ENCODE data around the gene ERF.
"Not testable (repeated sequence)": the region's sequence is repeated elsewhere in the genome, so short reads cannot be mapped to it uniquely, and the experiment has no call there.

The ERF gene

GRCh38 chr19:42271861-42272534, 17.1 kb upstream of the ERF start:
- peaks cover 57% of the 10 kb centered on the region for H3K4me1 Mint-ChIP-seq
- no peak overlapping the region for H3K27ac Mint-ChIP-seq
- peaks cover 3% of the 10 kb centered on the region for H3K36me3 Mint-ChIP-seq

GRCh38 chr19:42271045-42271419, 16.1 kb upstream of the ERF start:
- H3K9me3 Mint-ChIP-seq, result no peaks in the 10 kb centered on the region
- peak overlapping the region; percentile 87 for H3K27ac Mint-ChIP-seq
- H3K4me1 Mint-ChIP-seq, result peaks cover 49% of the 10 kb centered on the region
- no peaks in the 10 kb centered on the region for H3K27me3 Mint-ChIP-seq
- H3K4me3 Mint-ChIP-seq, result peak overlapping the region; percentile 53
- peaks cover 3% of the 10 kb centered on the region for H3K36me3 Mint-ChIP-seq

More at GRCh38 chr19:42271861-42272534, 17.1 kb upstream of the ERF start:
- Mint-ChIP-seq H3K4me3 (no peak overlapping the region), H3K9me3 (no peaks in the 10 kb centered on the region), H3K27me3 (no peaks in the 10 kb centered on the region)

GRCh38 chr19:42270346-42271044, 15.6 kb upstream of the ERF start:
- Mint-ChIP-seq H3K9me3 (no peaks in the 10 kb centered on the region), H3K27me3 (no peaks in the 10 kb centered on the region), H3K36me3 (peaks cover 3% of the 10 kb centered on the region), H3K27ac (peak overlapping the region; percentile 99), H3K4me1 (peaks cover 46% of the 10 kb centered on the region), H3K4me3 (no peak overlapping the region)

- Mint-ChIP-seq H3K27ac (peak overlapping the region; percentile 99), H3K4me3 (no peak overlapping the region), H3K9me3 (no peaks in the 10 kb centered on the region), H3K4me1 (peaks cover 40% of the 10 kb centered on the region), H3K27me3 (no peaks in the 10 kb centered on the region), H3K36me3 (peaks cover 1% of the 10 kb centered on the region)
Observed at GRCh38 chr19:42269478-42270345, 14.8 kb upstream of the ERF start.

GRCh38 chr19:42268704-42269477, 14.0 kb upstream of the ERF start, which contains the start of gene CIC:
CIC (plus strand) TSS chr19:42269252; CDS start chr19:42271784, 2,532 bp downstream.
- H3K4me3 Mint-ChIP-seq, result no peak within 1 kb of the TSS
- H3K27ac Mint-ChIP-seq, result peak within 1 kb of the TSS; percentile 99
- no peaks in the 10 kb centered on the region for H3K9me3 Mint-ChIP-seq
- H3K36me3 Mint-ChIP-seq, result no peaks in the 10 kb centered on the region
- peaks cover 36% of the 10 kb centered on the region for H3K4me1 Mint-ChIP-seq
- no peaks in the 10 kb centered on the region for H3K27me3 Mint-ChIP-seq

GRCh38 chr19:42268142-42268703, 13.3 kb upstream of the ERF start:
- H3K4me3 Mint-ChIP-seq, result no peak overlapping the region
- H3K27me3 Mint-ChIP-seq, result no peaks in the 10 kb centered on the region
- no peaks in the 10 kb centered on the region for H3K36me3 Mint-ChIP-seq
- peaks cover 32% of the 10 kb centered on the region for H3K4me1 Mint-ChIP-seq
- H3K27ac Mint-ChIP-seq, result no peak overlapping the region
- no peaks in the 10 kb centered on the region for H3K9me3 Mint-ChIP-seq

GRCh38 chr19:42267644-42268141, 12.8 kb upstream of the ERF start:
- H3K27ac Mint-ChIP-seq, result no peak overlapping the region
- no peaks in the 10 kb centered on the region for H3K36me3 Mint-ChIP-seq
- H3K27me3 Mint-ChIP-seq, result no peaks in the 10 kb centered on the region
- H3K4me1 Mint-ChIP-seq, result peaks cover 29% of the 10 kb centered on the region
- no peak overlapping the region for H3K4me3 Mint-ChIP-seq
- H3K9me3 Mint-ChIP-seq, result no peaks in the 10 kb centered on the region

- H3K4me3 Mint-ChIP-seq, H3K27me3 Mint-ChIP-seq, H3K36me3 Mint-ChIP-seq, H3K9me3 Mint-ChIP-seq, H3K27ac Mint-ChIP-seq: not testable (repeated sequence)
- H3K4me1 Mint-ChIP-seq, result peaks cover 29% of the 10 kb centered on the region
Observed at GRCh38 chr19:42266928-42267603, 12.1 kb upstream of the ERF start.

GRCh38 chr19:42266105-42266504, 11.2 kb upstream of the ERF start:
- not testable (repeated sequence) for H3K27ac Mint-ChIP-seq, H3K4me3 Mint-ChIP-seq, H3K9me3 Mint-ChIP-seq, H3K36me3 Mint-ChIP-seq, H3K27me3 Mint-ChIP-seq
- H3K4me1 Mint-ChIP-seq, result peaks cover 23% of the 10 kb centered on the region

GRCh38 chr19:42261763-42262162, 6.8 kb upstream of the ERF start:
- peak overlapping the region; percentile 36 for H3K27ac Mint-ChIP-seq
- peaks cover 1% of the 10 kb centered on the region for H3K4me1 Mint-ChIP-seq
- no peaks in the 10 kb centered on the region for H3K36me3 Mint-ChIP-seq
- H3K27me3 Mint-ChIP-seq, result no peaks in the 10 kb centered on the region
- H3K4me3 Mint-ChIP-seq, result no peak overlapping the region
- no peaks in the 10 kb centered on the region for H3K9me3 Mint-ChIP-seq

- not testable (repeated sequence) for H3K9me3 Mint-ChIP-seq, H3K36me3 Mint-ChIP-seq, H3K27me3 Mint-ChIP-seq, H3K4me3 Mint-ChIP-seq, H3K27ac Mint-ChIP-seq
- H3K4me1 Mint-ChIP-seq, result peaks cover 11% of the 10 kb centered on the region
Observed at GRCh38 chr19:42257842-42258241, 2.9 kb upstream of the ERF start.

- Mint-ChIP-seq H3K4me1 (peaks cover 26% of the 10 kb centered on the region), H3K9me3 (no peaks in the 10 kb centered on the region), H3K27me3 (no peaks in the 10 kb centered on the region), H3K4me3 (peak overlapping the region; percentile 67), H3K27ac (no peak overlapping the region), H3K36me3 (peaks cover 5% of the 10 kb centered on the region)
Observed at GRCh38 chr19:42255766-42256745, 1.1 kb upstream of the ERF start.

- Mint-ChIP-seq H3K36me3 (peaks cover 5% of the 10 kb centered on the region), H3K4me3 (peak overlapping the region; percentile 67), H3K4me1 (peaks cover 34% of the 10 kb centered on the region), H3K27me3 (no peaks in the 10 kb centered on the region), H3K27ac (peak overlapping the region; percentile 80), H3K9me3 (no peaks in the 10 kb centered on the region)
Observed at GRCh38 chr19:42254089-42254849, 659 bp downstream of the ERF start.

All from activated naive CD4-positive, alpha-beta T cell treated with anti-CD3 and anti-CD28 coated beads, Interleukin-2, amount 50 U/mL, for 24 hours (primary cell).